Type B pancreatic cell (in vitro differentiated cells): Measurements from ENCODE around the gene GMDS. TPM values are rescaled to one million over a fixed set of nuclear protein-coding genes. Genes with fewer than 3 reads are reported as not detected.
A peak's percentile ranks its signal among the peaks of the same experiment; 100 is the strongest.

Experiments
- DNase-seq: peaks from one replicate; pipeline ENCODE4 v3.0.0; 2021; ENCODE audit warnings: mixed read lengths; ENCODE audit not compliant: unreplicated experiment; ENCODE audit errors: extremely low spot score
- H3K27ac Mint-ChIP-seq: 2 replicates; pipeline ENCODE4 v1.8.0; 2021; ENCODE audit warnings: mild to moderate bottlenecking, mixed read lengths
- H3K27me3 Mint-ChIP-seq: 2 replicates; pipeline ENCODE4 v1.8.0; 2021; ENCODE audit warnings: mixed read lengths
- H3K36me3 Mint-ChIP-seq: 2 replicates; pipeline ENCODE4 v1.8.0; 2021; ENCODE audit warnings: mixed read lengths
- H3K4me1 Mint-ChIP-seq: one replicate; pipeline ENCODE4 v1.8.0; 2021; ENCODE audit warnings: mixed read lengths; ENCODE audit not compliant: unreplicated experiment
- H3K4me3 Mint-ChIP-seq: 2 replicates; pipeline ENCODE4 v1.8.0; 2021; ENCODE audit warnings: mild to moderate bottlenecking, mixed read lengths
- H3K9me3 Mint-ChIP-seq: 2 replicates; pipeline ENCODE4 v1.8.0; 2021; ENCODE audit warnings: mixed read lengths
- total RNA-seq: library from RNA; stranded (reverse); gene quantifications from 2 replicates; pipeline ENCODE4 v1.2.1, GENCODE V29; 2021; ENCODE audit warnings: low replicate concordance
- TF ChIP-seq, protein P1 (sequence below): fragments of 200-600 bp; sonication (generic); conservative IDR thresholded peaks from 2 replicates; pipeline ENCODE4 v1.5.0; 2021; ENCODE audit warnings: antibody characterized with exemption, mild to moderate bottlenecking

GMDS gene
- total RNA-seq, 1 donor from 2014 or later, result 41.3 TPM

- peaks cover 8% of the 10 kb centered on the region for H3K36me3 Mint-ChIP-seq
- peaks cover 25% of the 10 kb centered on the region for H3K4me1 Mint-ChIP-seq
- no peak overlapping the region for H3K4me3 Mint-ChIP-seq
- DNase-seq, result no peak
- no peaks in the 10 kb centered on the region for H3K27me3 Mint-ChIP-seq
- H3K27ac Mint-ChIP-seq, result peak overlapping the region; percentile 86
- H3K9me3 Mint-ChIP-seq, result no peaks in the 10 kb centered on the region
- TF ChIP-seq, protein P1, sequence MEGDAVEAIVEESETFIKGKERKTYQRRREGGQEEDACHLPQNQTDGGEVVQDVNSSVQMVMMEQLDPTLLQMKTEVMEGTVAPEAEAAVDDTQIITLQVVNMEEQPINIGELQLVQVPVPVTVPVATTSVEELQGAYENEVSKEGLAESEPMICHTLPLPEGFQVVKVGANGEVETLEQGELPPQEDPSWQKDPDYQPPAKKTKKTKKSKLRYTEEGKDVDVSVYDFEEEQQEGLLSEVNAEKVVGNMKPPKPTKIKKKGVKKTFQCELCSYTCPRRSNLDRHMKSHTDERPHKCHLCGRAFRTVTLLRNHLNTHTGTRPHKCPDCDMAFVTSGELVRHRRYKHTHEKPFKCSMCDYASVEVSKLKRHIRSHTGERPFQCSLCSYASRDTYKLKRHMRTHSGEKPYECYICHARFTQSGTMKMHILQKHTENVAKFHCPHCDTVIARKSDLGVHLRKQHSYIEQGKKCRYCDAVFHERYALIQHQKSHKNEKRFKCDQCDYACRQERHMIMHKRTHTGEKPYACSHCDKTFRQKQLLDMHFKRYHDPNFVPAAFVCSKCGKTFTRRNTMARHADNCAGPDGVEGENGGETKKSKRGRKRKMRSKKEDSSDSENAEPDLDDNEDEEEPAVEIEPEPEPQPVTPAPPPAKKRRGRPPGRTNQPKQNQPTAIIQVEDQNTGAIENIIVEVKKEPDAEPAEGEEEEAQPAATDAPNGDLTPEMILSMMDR, result peak; percentile 49
Observed at GRCh38 chr6:1686117-1687098, 559.0 kb downstream of the GMDS start.

GRCh38 chr6:1679688-1680068 is 565.7 kb downstream of the GMDS start:
- H3K36me3 Mint-ChIP-seq, result no peaks in the 10 kb centered on the region
- H3K27me3 Mint-ChIP-seq, result no peaks in the 10 kb centered on the region
- no peak for DNase-seq
- peaks cover 26% of the 10 kb centered on the region for H3K4me1 Mint-ChIP-seq
- no peaks in the 10 kb centered on the region for H3K9me3 Mint-ChIP-seq
- TF ChIP-seq, protein P1, result no peak
- H3K27ac Mint-ChIP-seq, result peak overlapping the region; percentile 58
- no peak overlapping the region for H3K4me3 Mint-ChIP-seq

DNA sequence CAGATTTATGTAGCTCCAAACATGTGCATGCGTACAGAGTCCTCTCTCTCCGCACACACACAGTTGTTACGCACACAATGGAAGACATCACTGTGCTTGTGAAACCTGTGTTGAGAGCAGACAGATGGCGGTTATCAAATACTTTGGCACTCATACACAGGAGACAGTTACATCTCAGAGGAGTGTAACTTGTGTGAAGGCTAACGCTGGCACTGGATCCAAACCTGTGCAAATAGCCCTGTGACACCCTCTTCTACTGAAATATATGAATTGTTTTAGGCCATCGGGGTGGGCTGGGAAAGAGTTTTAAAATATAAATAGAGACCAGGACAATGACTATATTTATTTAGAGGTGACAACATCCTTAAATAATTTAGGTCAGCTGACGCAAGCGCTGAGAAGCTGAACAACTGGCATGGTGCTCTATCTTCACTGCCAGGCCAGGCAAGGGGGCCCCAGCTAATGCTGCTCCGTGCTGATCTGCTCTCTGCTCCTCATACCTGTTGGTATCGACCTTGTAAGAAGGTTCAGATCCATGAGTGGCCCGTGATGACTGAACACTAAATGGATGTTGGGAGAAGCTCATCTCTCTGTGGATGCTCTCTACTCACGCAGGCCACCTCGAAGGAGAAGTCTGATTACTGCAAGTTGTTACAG is 566.2 kb downstream of the GMDS start:
- H3K4me3 Mint-ChIP-seq, result peak overlapping the region; percentile 36
- peaks cover 22% of the 10 kb centered on the region for H3K4me1 Mint-ChIP-seq
- no peaks in the 10 kb centered on the region for H3K36me3 Mint-ChIP-seq
- peak overlapping the region; percentile 83 for H3K27ac Mint-ChIP-seq
- no peaks in the 10 kb centered on the region for H3K27me3 Mint-ChIP-seq
- H3K9me3 Mint-ChIP-seq, result peaks cover 2% of the 10 kb centered on the region
- TF ChIP-seq, protein P1, result no peak
- no peak for DNase-seq

DNA sequence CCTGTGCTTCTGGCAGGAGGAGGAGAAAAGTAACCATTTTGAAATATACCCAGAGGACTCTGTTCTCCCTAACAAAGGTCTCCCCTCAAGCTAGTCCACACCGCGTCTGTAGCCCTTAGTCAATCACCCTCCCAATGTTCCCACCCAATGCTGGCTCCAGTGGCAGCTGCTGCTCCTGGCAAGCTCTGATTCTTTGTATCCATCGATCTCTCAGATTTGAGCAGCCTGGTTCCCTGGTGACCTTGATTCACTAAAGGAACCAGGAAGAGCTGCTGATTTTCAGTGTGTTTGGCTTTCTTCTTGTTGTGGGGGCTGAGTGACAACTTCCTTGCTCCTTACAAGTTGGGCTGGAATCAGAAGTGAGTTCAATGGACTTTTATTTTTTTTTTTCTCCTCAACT is 567.2 kb downstream of the GMDS start:
- Mint-ChIP-seq H3K36me3 (no peaks in the 10 kb centered on the region), H3K9me3 (peaks cover 3% of the 10 kb centered on the region), H3K27me3 (no peaks in the 10 kb centered on the region), H3K4me1 (peaks cover 21% of the 10 kb centered on the region), H3K4me3 (peak overlapping the region; percentile 16), H3K27ac (peak overlapping the region; percentile 83)
- DNase-seq, result no peak
- TF ChIP-seq, protein P1, result no peak

DNA sequence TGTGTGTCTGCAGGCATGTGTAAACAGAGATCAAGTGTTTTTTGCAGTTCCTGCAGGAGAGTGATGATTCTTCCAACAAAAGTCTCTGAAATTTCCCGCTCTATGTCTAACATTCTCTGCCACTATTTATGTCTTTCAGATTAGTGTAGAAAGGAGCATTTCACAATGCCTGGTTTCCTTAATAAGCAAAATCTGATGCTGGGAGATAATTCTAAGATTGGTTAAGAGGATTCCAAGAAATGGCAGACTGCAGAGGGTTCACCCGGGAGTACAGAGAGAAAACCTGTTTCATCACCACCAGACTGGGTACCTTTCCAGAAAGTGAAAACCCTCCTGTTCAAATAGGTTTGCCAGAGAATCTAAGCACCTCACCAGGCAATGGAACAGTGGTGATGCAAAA is 573.0 kb downstream of the GMDS start:
- DNase-seq, result no peak
- Mint-ChIP-seq H3K36me3 (no peaks in the 10 kb centered on the region), H3K9me3 (peaks cover 3% of the 10 kb centered on the region), H3K4me3 (no peak overlapping the region), H3K4me1 (peaks cover 37% of the 10 kb centered on the region), H3K27ac (no peak overlapping the region), H3K27me3 (no peaks in the 10 kb centered on the region)
- TF ChIP-seq, protein P1, result no peak
